Measurements from ENCODE around the gene HIVEP3. TPM values are rescaled to one million over a fixed set of nuclear protein-coding genes. Genes with fewer than 3 reads are reported as not detected.
A peak's percentile ranks its signal among the peaks of the same experiment; 100 is the strongest.

Gene HIVEP3
- polyA plus RNA-seq, 6 donors from 2014 or later, result 0.83 to 2.1 (median 1.3) TPM

- no peaks in the 10 kb centered on the region for H3K9me3 Mint-ChIP-seq
- DNase-seq, result no peak
- H3K27me3 Mint-ChIP-seq, result peaks cover 4 to 18% (median 12%) of the 10 kb centered on the region in 3 donors
- peaks cover 0 to 8% of the 10 kb centered on the region in 2 donors for H3K36me3 Mint-ChIP-seq
- peaks cover 9 to 17% (median 9%) of the 10 kb centered on the region in 3 donors for H3K4me1 Mint-ChIP-seq
- H3K27ac Mint-ChIP-seq, result peak overlapping the region in 2 of 6 donors; percentile 82 to 86
- H3K4me3 Mint-ChIP-seq, result no peak overlapping the region
- ATAC-seq (ENCODE audit: low read depth in 2 of 2), result no peak
Observed at GRCh38 chr1:41900603-41901444, 17.9 kb downstream of the HIVEP3 start.

GRCh38 chr1:41898191-41898713 is 20.5 kb downstream of the HIVEP3 start:
- Mint-ChIP-seq H3K4me3 (peak overlapping the region in 1 of 8 donors; percentile 30), H3K27me3 (peaks cover 4 to 18% (median 12%) of the 10 kb centered on the region in 3 donors), H3K9me3 (no peaks in the 10 kb centered on the region), H3K27ac (no peak overlapping the region), H3K36me3 (no peaks in the 10 kb centered on the region), H3K4me1 (peaks cover 13 to 19% (median 16%) of the 10 kb centered on the region in 3 donors)
- DNase-seq (no peak), ATAC-seq (ENCODE audit: low read depth in 2 of 2) (no peak)

DNA sequence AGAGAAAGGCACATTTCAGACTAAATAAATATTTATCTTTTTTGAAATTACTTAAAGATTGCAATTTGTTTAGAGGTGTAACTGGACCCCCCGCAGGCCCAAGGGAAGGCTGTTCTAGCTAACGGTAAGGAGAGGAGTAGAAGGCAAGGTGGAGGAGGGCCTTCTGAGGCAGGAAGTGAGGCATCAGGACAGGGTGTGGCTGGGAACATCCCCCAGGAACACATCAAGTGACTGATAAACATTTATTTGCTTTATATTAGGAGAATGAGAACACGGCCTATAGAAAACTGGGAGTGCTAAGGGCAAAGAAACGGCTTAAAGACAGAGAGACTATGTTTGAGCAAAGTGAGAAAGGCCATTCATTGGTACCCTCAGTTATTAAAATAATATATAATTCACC is 23.2 kb downstream of the HIVEP3 start:
- Mint-ChIP-seq H3K4me3 (no peak overlapping the region), H3K27ac (no peak overlapping the region), H3K27me3 (peaks cover 0 to 3% (median 1%) of the 10 kb centered on the region in 3 donors), H3K9me3 (no peaks in the 10 kb centered on the region), H3K4me1 (peaks cover 25 to 31% (median 30%) of the 10 kb centered on the region in 3 donors), H3K36me3 (no peaks in the 10 kb centered on the region)
- no peak for ATAC-seq (ENCODE audit: low read depth in 2 of 2)
- no peak for DNase-seq

GRCh38 chr1:41894808-41895483 is 23.8 kb downstream of the HIVEP3 start:
- Mint-ChIP-seq H3K4me1 (peaks cover 25 to 32% (median 31%) of the 10 kb centered on the region in 3 donors), H3K27me3 (no peaks in the 10 kb centered on the region), H3K36me3 (no peaks in the 10 kb centered on the region), H3K27ac (peak overlapping the region in 1 of 6 donors; percentile 47), H3K4me3 (no peak overlapping the region), H3K9me3 (no peaks in the 10 kb centered on the region)
- DNase-seq, result no peak
- ATAC-seq (ENCODE audit: low read depth in 2 of 2), result no peak

- Mint-ChIP-seq H3K4me1 (peaks cover 25 to 32% (median 31%) of the 10 kb centered on the region in 3 donors), H3K27ac (peak overlapping the region in 1 of 6 donors; percentile 78), H3K36me3 (no peaks in the 10 kb centered on the region), H3K4me3 (no peak overlapping the region), H3K9me3 (no peaks in the 10 kb centered on the region), H3K27me3 (no peaks in the 10 kb centered on the region)
- DNase-seq (no peak), ATAC-seq (ENCODE audit: low read depth in 2 of 2) (no peak)
Observed at GRCh38 chr1:41894101-41894807, 24.5 kb downstream of the HIVEP3 start.

DNA sequence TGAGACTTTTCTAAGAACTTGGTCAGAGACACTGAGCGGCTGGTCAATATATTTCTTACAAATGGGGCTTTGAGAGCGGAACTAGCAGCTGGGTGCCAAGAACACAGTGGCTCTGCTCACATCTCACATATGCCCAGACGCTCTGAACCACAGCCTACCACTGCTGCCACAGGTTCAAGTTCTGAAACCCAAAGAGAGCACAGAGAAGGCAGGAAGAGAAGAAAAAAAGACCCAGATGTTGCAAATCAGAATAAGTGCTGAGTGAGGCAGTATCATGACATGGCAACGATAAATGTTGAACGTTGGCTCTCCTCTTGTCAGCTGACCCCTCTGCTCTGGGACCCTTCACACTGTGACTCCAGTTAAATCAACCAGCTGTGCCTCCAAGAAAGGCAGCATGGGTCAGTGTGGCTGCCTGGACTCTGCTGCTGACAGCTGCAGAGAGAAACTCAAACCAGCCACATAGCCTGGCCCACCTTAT is 26.4 kb downstream of the HIVEP3 start:
- peak overlapping the region in 3 of 8 donors; percentile 22 to 93 (median 87) for H3K4me3 Mint-ChIP-seq
- H3K4me1 Mint-ChIP-seq, result peaks cover 18 to 27% (median 22%) of the 10 kb centered on the region in 3 donors
- H3K27me3 Mint-ChIP-seq, result no peaks in the 10 kb centered on the region
- peak overlapping the region in 3 of 6 donors; percentile 30 to 67 (median 33) for H3K27ac Mint-ChIP-seq
- ATAC-seq (ENCODE audit: low read depth in 2 of 2), result no peak
- no peaks in the 10 kb centered on the region for H3K36me3 Mint-ChIP-seq
- H3K9me3 Mint-ChIP-seq, result no peaks in the 10 kb centered on the region
- DNase-seq, result no peak

DNA sequence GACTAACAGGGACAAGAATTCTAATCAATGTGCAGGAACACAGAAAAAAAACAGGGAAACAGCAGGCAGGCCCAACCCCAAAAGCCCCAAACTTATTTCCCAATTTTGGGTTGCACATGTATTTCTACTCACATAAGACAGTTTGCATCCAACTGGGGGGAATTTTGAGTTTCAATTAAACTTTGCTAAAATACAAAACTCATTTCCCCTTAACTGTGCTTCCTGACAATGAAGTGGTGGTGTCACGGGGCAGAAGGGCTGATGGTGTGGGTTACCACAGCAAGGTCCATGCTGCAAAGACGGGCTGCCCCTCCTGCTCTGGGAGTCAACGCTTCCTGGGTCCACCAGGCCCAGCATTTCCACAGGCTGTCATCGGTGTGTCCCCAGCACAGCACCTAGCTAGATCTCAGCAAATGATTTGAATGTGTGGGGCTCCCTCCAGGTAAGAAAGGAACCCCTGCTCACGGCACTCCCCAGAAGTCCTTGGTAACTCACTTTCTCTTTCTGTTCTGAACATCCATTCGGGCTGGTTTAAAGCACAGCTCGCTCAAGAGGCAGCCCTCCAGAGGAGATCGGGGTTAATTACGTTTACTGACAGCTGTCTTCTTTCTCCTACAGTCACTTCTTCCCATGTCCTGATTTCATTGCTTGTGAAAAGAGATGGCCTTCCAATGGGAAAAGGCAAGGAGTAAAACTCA is 27.4 kb downstream of the HIVEP3 start:
- Mint-ChIP-seq H3K36me3 (no peaks in the 10 kb centered on the region), H3K27me3 (no peaks in the 10 kb centered on the region), H3K4me3 (peak overlapping the region; percentile 64 to 93 (median 87)), H3K9me3 (no peaks in the 10 kb centered on the region), H3K4me1 (peaks cover 18 to 27% (median 22%) of the 10 kb centered on the region in 3 donors), H3K27ac (peak overlapping the region; percentile 84 to 95 (median 88))
- DNase-seq (peak; percentile 66), ATAC-seq (ENCODE audit: low read depth in 2 of 2) (peak; percentile 98 to 99)

- peaks cover 18 to 27% (median 22%) of the 10 kb centered on the region in 3 donors for H3K4me1 Mint-ChIP-seq
- H3K27ac Mint-ChIP-seq, result peak overlapping the region in 5 of 6 donors; percentile 84 to 95 (median 88)
- no peaks in the 10 kb centered on the region for H3K27me3 Mint-ChIP-seq
- no peak for DNase-seq
- H3K36me3 Mint-ChIP-seq, result no peaks in the 10 kb centered on the region
- no peaks in the 10 kb centered on the region for H3K9me3 Mint-ChIP-seq
- ATAC-seq (ENCODE audit: low read depth in 2 of 2), result no peak
- H3K4me3 Mint-ChIP-seq, result peak overlapping the region; percentile 64 to 93 (median 87)
Observed at GRCh38 chr1:41890825-41891198, 27.9 kb downstream of the HIVEP3 start.

DNA sequence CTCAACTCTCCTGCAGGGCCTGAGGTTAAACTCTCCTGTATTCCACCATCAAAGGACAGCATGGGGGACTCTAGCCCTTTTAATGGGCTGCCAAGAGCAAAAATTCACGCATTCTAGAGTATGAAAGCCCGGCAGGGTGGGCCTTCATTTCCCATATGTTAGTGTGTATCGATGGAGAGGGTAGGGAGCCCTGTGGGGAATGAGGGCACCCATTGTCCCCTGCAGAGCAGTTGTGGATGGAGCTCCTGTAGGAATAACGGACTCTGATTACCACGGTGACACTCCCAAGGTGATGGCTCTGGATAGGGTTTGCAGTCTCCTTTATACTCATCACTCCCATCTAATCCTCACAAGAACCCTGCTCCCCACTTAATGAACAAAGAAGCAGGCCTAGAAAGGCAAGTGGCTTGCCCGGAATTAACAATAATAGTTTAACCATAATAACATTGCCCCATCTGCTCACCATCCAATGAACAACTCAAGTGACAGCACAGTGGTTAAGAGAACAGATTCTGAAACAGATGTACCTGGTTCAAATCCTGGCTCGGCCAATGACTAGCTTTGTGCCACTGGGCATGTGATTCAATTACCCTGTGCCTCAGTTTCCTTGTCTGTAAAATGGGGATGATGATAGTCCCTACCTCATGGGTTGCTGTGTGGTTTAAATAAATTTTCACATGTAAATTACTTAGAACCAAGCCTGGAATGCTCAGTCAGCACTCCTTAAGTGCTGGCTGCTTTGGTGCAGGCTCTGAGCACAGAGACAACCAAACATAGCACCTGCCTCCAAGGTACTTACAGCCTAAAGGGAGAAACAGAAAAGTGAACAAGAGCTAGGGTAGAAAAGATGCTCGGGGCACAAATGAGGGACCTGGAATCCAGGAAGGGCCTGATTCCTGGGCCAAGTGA is 29.0 kb downstream of the HIVEP3 start:
- Mint-ChIP-seq H3K36me3 (no peaks in the 10 kb centered on the region), H3K4me3 (peak overlapping the region in 7 of 8 donors; percentile 20 to 82 (median 64)), H3K27ac (peak overlapping the region in 3 of 6 donors; percentile 2 to 81 (median 32)), H3K4me1 (peaks cover 13 to 20% (median 17%) of the 10 kb centered on the region in 3 donors), H3K9me3 (no peaks in the 10 kb centered on the region), H3K27me3 (no peaks in the 10 kb centered on the region)
- no peak for ATAC-seq (ENCODE audit: low read depth in 2 of 2)
- no peak for DNase-seq

DNA sequence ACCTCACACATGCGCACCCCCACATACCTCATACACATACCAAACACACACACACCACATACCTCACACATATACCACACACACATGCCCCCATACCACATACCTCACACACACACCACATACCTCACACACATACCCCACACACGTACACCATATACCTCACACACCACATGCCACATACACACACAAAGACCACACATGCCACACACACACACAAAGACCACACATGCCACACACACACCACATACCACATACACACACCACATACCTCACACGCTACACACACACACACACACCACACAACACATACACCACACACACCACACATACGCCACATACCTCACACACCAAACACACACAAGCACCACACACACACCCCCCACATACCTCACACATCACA is 30.0 kb downstream of the HIVEP3 start:
- Mint-ChIP-seq H3K4me1 (peaks cover 10 to 20% (median 15%) of the 10 kb centered on the region in 3 donors), H3K27me3 (no peaks in the 10 kb centered on the region), H3K36me3 (no peaks in the 10 kb centered on the region), H3K4me3 (no peak overlapping the region), H3K27ac (no peak overlapping the region), H3K9me3 (no peaks in the 10 kb centered on the region)
- DNase-seq, result no peak
- no peak for ATAC-seq (ENCODE audit: low read depth in 2 of 2)

DNA sequence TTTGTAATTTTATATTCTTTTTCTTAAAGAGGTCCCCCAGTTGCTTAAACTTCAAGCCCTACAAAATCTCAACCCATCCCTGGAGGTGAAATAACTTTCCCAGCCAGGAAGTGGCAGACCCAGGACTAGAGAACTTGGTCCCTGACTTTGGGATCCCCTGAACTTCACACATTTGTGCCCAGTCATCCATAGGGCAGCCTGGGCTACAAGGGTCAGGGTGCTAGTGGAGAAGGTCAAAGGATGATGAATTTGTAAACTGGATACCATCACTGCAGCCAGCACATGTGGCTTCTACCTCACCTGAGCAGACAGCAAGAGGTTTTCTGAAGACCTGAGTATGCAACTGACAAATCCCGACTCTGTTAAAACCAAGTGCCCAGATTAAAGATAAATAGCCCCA is 31.4 kb downstream of the HIVEP3 start:
- no peak overlapping the region for H3K27ac Mint-ChIP-seq
- no peak for DNase-seq
- peaks cover 13 to 26% (median 21%) of the 10 kb centered on the region in 3 donors for H3K4me1 Mint-ChIP-seq
- H3K27me3 Mint-ChIP-seq, result no peaks in the 10 kb centered on the region
- H3K36me3 Mint-ChIP-seq, result no peaks in the 10 kb centered on the region
- no peaks in the 10 kb centered on the region for H3K9me3 Mint-ChIP-seq
- H3K4me3 Mint-ChIP-seq, result no peak overlapping the region
- ATAC-seq (ENCODE audit: low read depth in 2 of 2), result no peak
